Lower leg skin (tissue), 4 donors: Measurements from ENCODE around the gene GREB1L. TPM values are rescaled to one million over a fixed set of nuclear protein-coding genes. Genes with fewer than 3 reads are reported as not detected.

Experiments used
- DNase-seq, 2 donors: peaks; one replicate each; pipeline ENCODE4 v3.0.0-alpha.2; 2019; ENCODE audit warnings: low spot score in 2 of 2
- H3K4me3 ChIP-seq: fragments of 200-600 bp; sonication (generic); 2 replicates; pipeline ENCODE4 v1.5.1; 2017; ENCODE audit warnings: mild to moderate bottlenecking, low read depth; ENCODE audit not compliant: poor library complexity, severe bottlenecking
- POLR2A ChIP-seq, 2 donors: fragments of 450-650 bp; IDR thresholded peaks; one replicate each; pipeline ENCODE4 v1.6.1; 2016 to 2017; ENCODE audit warnings: antibody characterized with exemption in 2 of 2, mild to moderate bottlenecking in 1 of 2, moderate library complexity in 1 of 2
- WGBS, 2 donors: methylation state at CpG; one replicate each; pipeline ENCODE4 v1.1.5; 2018; 5-methylcytosine and 5-hydroxymethylcytosine counted together
- intact Hi-C: fragments of 100-400 bp; cut with DNase I; formaldehyde crosslinking; loops from one replicate; pipeline ENCODE4 v1.15.0; 2023; ENCODE audit warnings: low total_unique reads
- total RNA-seq, 4 donors: library from RNA; depleted of rRNA; stranded (reverse); fragments of >200 nt; gene quantifications; one replicate each; pipeline ENCODE4 v1.1.0, GENCODE V29; 2016
- TF ChIP-seq, protein P1 (sequence below), 3 donors: fragments of 450-650 bp; IDR thresholded peaks; one replicate each; pipeline ENCODE4 v1.5.1; 2016; ENCODE audit warnings: antibody characterized with exemption in 3 of 3, mild to moderate bottlenecking in 3 of 3, moderate library complexity in 2 of 3

Gene GREB1L
- total RNA-seq, 4 donors from 2014 or later: 1.1 to 6.5 (median 4.0) TPM

DNA sequence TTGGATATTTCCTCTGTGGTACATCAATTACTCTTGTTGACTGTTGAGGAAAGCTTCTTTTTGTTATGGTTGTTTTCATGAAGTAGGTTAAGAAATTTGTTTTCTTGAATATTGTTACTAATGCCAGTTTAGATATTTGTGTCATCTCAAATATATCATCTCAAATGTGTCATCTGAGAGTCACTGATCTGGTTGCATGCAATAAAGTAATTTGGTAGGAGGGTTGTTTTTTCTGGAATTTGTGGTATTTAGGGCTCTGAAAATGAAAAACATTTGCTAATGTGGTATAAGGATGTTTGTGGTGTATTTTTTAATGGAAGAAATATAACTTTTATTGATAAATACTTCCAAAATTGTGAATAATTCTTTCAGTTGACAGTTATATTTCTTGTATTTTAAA lies 117.7 kb downstream of the GREB1L start:
- intact Hi-C loops: no loop called here
- no peak overlapping the region for H3K4me3 ChIP-seq
- TF ChIP-seq, protein P1, sequence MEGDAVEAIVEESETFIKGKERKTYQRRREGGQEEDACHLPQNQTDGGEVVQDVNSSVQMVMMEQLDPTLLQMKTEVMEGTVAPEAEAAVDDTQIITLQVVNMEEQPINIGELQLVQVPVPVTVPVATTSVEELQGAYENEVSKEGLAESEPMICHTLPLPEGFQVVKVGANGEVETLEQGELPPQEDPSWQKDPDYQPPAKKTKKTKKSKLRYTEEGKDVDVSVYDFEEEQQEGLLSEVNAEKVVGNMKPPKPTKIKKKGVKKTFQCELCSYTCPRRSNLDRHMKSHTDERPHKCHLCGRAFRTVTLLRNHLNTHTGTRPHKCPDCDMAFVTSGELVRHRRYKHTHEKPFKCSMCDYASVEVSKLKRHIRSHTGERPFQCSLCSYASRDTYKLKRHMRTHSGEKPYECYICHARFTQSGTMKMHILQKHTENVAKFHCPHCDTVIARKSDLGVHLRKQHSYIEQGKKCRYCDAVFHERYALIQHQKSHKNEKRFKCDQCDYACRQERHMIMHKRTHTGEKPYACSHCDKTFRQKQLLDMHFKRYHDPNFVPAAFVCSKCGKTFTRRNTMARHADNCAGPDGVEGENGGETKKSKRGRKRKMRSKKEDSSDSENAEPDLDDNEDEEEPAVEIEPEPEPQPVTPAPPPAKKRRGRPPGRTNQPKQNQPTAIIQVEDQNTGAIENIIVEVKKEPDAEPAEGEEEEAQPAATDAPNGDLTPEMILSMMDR (IDR thresholded peaks at IDR 0.05): no peak
- TF ChIP-seq POLR2A (IDR thresholded peaks at IDR 0.05): no peak
- no peak for DNase-seq

DNA sequence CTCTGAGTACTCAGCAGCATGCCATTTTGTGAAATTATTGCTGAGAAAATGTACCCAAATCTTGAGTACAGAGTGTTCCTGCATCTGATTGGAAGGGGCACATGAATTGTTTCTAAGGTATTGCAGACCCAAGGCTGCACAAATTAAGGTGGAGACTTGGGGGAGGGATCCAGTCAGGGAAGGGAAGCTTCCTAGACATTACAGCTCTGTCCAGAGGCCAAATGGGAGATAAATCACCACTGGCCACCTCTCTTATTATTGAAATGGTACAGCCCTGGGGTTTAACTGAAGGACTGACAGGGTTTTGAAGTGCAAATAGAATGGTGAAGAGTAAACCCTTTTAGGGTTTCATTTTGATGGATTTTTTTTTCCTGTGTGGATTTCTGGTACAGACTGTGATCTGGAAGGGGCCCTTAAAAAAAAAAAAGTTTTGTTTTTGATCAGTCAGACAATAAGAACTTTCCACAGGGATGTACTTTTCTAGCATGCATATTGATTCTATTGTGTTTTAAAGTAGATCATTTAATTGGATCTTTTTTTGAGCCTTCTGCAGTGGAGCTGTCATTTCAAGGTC lies 119.4 kb downstream of the GREB1L start:
- intact Hi-C loops: no loop called here
- no peak for DNase-seq
- TF ChIP-seq, protein P1 (IDR thresholded peaks at IDR 0.05): no peak
- no peak for TF ChIP-seq POLR2A (IDR thresholded peaks at IDR 0.05)
- H3K4me3 ChIP-seq: no peak overlapping the region

DNA sequence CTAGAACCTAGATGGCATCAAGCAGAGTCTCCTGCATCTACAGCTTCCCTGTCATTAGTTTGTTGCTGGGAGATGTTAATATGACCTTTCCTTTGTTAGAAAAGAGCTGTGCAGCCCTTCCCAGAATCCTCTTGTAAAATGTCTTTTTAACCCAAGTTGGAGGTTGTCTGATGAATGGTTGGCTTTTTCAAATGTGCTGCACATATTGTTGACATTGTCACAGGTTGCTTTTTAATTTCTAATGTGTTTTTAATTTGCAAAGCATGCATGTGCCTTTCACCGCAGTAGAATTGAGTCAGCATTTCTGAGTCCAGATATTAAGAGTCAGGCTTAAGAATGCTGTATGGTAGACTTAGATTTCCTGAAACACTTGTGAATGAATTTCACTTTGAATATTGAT lies 120.8 kb downstream of the GREB1L start:
- DNase-seq: no peak
- intact Hi-C loops: no loop called here
- WGBS, 2 donors: 42 to 45% methylated on average over 1 of the region's 1 CpG
- H3K4me3 ChIP-seq: no peak overlapping the region
- TF ChIP-seq, protein P1 (IDR thresholded peaks at IDR 0.05): no peak
- TF ChIP-seq POLR2A (IDR thresholded peaks at IDR 0.05): no peak

DNA sequence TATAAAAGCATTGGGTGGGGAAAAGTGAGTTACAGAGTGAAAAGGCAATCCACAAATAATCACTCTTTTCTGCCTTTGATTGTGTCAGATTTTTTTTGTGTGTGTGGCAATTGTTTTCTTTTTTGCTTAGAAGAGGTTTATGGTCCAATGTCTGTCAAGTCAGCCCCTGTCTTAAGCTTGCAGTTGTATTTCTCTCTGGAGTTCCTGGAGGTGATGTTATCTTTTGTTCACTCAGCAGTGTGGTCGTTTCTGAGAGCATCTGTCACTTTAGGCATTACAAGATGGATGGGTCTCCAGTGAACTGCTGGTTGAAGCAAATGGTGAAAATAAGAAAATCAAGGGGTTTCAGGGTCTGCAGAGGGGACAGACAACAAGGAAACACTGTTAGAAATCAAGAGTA lies 121.3 kb downstream of the GREB1L start:
- WGBS, 2 donors: 3% methylated on average over 1 of the region's 1 CpG
- intact Hi-C loops: no loop called here
- TF ChIP-seq, protein P1 (IDR thresholded peaks at IDR 0.05): no peak
- no peak for TF ChIP-seq POLR2A (IDR thresholded peaks at IDR 0.05)

DNA sequence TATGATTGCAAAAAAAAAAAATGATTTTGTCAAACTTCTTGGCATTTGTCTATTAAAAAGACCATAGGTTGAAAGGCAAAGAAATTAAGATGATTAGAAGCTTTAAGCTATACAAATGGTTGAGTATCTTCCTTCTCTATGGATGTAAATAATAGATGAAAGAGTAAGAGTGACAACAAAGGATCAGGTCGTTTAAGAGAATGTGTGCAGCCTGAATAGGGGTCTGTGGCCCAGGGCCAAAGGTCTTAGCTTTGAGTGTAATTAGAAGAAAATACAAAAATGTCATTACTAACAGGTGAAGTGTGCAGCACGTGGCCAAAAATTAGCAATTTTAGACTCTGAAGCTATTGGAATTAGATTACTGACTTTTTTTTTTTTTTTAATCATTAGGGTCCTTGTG lies 122.4 kb downstream of the GREB1L start:
- TF ChIP-seq POLR2A (IDR thresholded peaks at IDR 0.05): no peak
- TF ChIP-seq, protein P1 (IDR thresholded peaks at IDR 0.05): no peak
- 55 to 56% methylated on average over 2 of the region's 2 CpGs for WGBS, 2 donors
- intact Hi-C loops: no loop called here
- H3K4me3 ChIP-seq: no peak overlapping the region
- no peak for DNase-seq

More for the DNA sequence above, 121.3 kb downstream of the GREB1L start:
- H3K4me3 ChIP-seq: no peak overlapping the region
- DNase-seq: no peak

DNA sequence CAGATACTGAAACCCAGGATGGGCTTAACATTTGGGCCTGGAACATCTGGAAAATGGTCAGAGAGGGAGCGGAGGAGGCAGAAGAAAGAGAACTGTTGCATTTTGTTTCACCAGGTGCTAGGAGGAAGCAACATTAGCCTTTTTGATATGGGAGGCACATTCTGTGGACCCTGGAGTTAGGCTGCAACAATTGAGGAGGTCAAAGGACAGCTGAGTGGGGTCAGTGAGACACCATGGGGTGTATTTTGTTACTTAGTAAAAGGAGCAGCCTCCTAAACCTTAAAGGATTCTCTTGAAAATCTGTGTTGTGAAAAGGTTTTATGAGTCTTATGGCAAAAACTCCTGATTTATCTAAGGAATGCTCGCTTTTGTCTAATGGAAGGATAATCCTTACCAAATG lies 124.9 kb downstream of the GREB1L start:
- DNase-seq: no peak
- intact Hi-C loops: no loop called here
- TF ChIP-seq, protein P1 (IDR thresholded peaks at IDR 0.05): no peak
- TF ChIP-seq POLR2A (IDR thresholded peaks at IDR 0.05): no peak
- 89 to 91% methylated on average over 2 of the region's 2 CpGs for WGBS, 2 donors
- H3K4me3 ChIP-seq: no peak overlapping the region
